ENCODE data around the gene GNB5.
A peak's percentile ranks its signal among the peaks of the same experiment; 100 is the strongest.

The GNB5 gene

DNA sequence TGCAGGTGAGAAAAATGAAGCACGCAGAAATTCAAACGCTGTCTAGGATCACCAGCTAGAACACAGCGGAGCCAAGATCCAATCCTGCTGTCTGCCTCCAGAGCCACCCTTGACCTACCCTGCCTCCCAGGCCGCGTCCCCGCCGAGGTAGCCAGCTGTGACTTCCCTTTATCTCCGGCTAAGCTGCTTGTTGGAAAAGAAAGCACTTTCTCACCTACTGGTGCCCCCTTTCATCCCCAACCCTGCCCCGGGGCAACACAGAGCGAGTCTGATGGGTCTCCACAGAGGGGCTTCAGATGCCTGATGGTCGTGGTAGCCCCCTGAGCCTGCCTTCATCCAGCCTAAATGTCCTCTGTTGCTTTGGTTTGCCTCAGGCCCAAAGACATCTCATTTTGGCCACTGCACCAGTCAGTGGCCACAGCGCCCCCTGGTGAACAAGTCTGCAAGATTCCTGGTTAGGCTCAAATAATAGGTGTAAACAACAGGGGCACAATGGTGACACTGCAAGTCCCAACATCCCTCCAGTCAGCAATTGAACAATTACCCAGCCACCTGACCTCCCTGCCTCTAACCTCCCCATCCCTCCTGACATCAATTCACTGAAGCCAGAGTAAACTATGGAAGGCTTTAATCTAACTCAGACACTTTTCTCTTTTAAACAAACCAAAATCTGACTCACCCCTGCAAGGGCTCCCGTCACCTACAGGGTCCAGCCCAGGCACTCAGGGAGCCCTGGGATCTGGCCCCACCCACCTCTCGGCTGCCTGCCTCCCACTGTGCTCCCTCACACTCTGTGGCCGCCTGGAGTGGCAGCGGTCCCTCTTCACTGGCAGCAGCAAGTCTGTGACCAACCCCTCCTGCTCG lies 51.4 kb downstream of the GNB5 start:
- peak; percentile 88 for DNase-seq

DNA sequence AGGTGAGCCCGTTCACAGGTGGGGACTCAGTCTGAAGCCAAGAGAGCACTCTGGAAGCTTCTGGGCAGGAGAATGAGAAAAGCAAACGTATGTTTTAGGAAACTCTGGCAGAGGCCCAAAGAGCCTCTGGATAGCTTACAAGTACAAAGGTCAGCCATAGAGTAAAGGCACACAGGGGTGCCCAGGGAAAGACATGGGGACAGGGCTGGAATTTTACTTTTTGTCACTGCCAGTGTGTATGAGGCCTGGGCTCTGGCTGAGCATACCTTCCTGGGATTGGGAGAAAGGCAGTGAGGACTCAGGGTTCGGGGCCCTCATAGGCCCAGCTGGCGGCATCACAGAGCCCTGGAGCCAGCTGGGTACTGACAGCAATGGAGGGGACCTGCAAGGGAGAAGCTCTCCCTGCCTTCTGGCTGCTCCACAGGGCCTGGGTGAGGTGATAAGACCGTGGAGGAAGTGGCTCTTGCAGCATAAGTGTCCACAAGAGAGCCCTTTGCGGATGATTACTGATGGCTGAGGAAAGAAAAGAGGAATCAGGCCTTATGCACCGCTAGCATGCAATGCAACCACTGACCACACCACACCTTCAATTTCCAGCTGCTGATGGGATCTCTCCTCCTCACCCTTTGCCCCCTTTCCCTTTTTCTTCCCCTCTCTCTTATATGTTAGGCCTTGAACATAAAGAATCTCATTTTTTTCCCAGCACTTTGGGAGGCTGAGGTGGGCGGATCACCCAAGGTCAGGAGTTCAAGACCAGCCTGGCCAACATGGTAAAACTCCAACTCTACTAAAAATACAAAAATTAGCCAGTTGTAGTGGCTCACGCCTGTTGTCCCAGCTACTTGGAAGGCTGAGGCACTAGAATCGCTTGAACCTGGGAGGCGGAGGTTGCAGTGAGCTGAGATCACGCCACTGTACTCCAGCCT lies 53.5 kb downstream of the GNB5 start:
- peak; percentile 92 for DNase-seq

DNA sequence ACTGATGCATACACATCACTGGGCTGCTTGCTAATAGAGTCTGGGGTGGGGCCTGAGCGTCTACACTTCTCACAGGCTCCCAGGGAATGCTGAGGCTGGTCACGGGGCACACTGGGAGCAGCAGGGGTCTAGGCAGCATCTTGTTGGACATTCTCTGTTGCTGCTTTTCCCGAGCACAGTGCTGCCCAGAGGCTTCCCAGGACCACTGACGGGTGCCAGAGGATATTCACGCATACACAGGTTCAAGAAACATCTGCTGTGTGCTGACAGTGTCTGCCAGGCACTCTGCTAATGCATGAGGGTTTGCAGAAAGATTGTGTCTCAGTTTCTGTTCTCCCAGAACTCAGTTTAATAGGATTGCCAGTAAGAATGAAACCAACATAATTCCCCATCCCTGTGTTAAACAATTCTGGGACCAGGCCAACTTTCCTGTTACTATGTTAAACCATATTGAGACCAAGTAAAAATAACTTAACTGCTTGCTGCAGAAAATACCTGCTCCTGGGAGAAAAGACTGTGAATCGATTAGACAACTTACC lies 54.7 kb downstream of the GNB5 start:
- DNase-seq = no peak

DNA sequence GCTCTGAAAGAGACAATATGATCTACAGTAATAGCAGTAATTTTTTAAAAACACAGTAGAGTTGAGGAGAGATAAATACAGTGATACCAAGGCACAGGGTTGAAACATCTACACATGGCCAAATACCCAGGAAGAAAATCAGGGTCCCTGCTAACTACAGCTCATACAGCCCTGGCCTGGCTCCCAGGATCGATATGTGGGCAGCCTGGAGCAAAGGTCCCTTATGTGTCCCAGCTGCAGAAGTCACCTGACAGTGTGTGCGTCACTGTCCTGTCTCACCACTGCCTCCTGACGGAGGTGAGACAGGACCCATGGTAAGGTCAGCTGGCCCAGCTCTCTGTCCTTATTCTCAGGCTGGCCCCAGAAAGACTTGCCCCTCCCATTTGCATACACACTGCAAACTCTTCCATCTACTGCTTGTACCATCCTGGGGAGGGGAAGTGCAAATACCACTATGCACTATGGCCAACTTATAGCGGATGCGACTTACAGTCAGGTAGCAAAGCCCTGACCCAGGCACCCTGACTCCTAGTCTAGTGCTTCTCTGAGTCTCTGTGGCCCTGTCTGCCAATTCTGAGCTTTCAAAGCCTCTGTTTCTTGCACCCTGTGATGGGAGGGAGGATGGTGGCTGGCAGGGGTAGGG lies 56.6 kb downstream of the GNB5 start:
- DNase-seq = no peak

DNA sequence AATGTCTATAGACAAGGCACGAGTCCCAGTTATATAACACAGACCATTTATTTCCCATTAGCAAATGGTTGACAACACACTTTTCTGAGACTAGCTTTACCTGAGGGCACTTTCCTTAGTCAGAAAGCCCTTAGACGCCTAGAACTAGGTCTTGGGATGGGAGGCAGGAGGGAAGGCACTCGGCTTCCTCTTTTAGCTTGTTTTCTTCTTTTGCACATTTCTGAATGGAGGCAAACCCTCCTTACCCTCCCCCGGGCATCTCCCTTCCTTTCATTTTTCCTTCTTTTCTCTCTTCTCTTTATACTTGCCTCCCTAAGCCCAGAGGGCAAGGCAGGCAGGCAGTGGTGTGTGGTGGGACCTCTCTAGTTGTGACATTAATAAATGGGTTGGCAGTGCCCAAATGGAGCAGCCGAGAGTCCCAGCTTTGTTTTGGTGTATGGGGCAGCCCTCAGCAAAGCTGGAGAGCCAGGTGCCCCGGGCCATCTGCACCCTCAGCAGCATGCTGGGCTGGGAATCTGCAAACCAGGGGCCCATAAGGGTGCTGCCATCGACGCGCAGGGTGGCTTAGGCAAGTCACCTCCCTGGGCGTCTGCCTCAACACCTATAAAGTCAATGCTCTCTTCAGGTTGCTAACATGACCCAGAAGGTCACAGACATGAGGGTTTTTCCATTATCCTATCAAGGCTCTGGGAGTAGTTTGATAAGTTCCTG lies 57.5 kb downstream of the GNB5 start:
- DNase-seq = no peak

DNA sequence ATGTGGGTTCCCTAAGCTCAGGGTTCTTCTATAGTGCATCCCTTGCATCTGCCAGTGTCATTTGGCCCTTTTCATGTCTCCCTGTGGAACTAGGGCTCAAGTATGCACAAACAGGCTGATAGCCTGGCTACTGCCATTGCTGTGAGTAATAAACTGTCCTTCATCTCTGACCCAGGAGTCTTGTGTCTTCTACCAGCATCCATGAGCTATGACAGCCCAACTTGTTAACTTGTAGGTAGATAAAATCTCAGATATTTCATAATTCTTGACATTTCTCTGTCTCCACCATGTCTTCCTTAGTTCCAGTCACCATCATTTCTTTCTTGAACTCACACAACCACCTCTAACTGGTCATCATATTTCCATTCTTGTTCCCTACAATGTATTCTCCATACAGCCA lies 59.1 kb downstream of the GNB5 start:
- DNase-seq = no peak

DNA sequence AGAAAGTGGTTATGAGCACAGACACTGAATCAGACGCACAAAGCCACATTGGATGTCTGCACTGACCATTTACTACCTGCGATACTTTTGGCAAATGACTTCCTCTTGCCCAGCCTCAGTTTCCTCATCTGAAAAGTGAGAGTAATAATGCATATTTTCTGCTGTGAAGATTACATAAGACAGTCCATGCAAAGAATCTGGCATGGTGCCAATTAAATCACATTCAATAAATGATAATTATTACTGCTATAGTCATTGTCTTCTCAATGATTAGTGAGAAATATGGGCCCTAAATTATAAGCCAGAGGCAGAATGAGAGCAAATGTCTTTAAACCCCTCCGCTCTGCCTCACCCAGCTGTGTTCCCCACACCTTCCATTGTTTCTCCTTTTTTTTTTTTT lies 62.6 kb downstream of the GNB5 start:
- no peak for DNase-seq

DNA sequence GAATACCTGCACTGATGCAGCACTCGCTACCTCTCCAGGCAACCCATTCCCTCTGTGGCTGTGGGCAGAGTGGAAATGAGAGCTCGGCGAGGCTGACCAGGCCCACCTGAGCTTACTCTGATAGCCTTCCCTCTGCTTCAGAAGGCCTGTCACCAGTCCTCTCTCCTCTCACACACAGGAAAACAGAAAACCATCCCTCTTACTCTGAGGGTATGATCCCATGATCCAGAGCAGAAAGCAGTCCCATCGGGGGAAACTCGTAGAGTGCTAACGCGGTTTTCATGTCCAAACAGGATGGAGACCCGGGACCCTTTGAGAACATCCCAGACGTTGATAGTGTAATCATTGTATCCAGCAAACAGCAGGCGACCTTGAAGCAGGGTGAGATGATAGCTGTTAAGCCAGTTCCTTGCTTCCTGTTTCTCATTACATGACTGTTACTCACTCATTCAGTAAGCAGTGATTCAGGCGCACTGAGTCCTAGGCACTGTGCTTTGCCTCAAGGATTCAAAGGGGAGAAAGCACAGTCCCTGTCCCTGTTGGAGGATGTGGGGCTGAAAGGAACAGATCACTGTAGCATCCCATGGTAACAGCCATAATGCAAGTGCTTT lies 66.8 kb downstream of the GNB5 start:
- DNase-seq = no peak

DNA sequence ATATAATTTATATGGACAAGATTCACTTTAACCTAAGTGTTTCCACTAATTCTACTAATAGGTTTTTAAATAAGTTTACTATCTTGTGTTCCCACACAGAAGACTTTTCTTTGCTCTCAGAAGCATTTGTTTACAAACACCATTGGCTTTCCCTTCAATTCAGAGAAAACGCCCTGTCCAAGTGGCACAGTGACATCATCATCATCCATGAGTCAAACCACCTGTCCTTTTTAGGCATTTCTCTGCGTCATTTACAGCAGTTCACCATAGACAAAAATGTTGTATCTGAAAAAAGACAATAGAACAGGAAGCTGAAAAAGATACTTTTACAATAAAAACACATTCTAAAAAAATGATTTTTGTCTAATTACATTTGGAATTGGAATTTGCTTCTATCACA lies 69.3 kb downstream of the GNB5 start:
- DNase-seq = no peak

DNA sequence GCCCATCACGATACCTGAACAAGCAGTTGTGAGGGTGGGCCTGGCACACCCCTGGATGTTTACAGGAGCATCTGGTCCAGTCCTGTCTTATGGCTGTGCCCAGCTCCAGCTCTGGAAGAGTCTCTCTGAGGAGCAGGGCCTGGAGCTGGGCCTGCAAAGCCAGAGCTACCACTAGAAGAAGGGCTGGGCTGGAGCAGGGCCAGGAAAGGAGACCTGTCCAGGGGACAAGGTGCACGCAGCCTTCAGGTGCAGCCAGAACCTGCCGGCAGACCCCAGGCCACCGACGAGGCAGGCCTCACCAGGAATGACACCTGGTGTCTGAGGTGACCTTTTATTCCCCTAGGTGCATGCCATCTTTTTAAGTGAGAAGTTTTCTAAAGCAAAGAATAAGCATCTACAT lies 70.2 kb downstream of the GNB5 start:
- DNase-seq = no peak

DNA sequence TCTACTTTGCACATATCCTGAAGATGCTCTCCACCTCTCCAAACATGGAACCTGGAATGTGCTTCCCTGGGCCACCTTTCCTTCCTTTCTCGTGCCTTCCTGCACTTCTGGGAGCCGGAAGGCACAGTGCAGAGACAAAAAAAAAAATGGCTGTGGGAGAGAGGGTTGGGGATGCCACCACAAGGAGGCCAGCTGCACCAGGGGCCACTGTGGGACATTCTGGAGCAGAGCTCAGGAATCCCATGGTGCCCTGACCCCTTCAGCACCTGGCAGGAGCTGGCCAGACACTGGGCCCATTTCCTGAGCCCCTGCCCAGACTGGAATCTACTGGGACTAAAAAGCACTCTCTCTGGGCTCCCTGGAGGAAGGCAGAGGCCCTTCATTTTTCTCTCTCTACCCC lies 70.7 kb downstream of the GNB5 start:
- DNase-seq = no peak

DNA sequence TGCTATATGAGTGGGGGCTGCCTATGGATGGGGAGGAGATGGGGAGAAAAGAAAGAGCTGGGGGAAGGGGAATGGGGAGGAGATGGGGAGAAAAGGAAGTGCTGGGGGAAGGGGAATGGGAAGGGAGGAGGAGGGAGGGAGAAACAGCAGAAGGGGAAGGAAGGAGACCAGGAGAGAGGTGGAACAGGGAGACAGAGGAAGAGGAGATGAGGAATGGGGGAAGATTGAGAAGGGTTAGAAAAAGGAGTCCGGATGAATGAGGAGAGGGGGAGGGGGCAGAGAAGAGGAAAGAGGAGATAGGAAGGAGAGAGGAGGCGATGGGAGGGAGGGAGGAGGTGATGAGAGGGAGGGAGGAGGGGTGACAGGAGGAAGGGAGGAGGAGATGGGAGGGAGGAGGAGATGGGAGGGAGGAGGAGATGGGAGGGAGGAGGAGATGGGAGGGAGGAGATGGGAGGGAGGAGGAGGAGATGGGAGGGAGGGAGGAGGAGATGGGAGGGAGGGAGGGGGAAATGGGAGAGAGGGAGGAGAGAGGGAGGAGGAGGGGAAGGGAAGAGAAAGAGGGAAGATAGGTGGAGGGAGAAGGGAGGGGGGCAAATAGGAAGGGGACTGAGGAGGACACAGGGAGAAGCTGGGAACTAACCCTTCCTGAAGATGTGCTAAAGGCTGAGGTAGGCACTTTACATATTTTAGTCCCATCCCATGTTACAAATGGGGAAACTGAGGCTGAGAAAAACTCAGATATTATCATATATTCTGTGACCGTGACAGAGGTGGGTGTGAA lies 72.0 kb downstream of the GNB5 start:
- DNase-seq = no peak

DNA sequence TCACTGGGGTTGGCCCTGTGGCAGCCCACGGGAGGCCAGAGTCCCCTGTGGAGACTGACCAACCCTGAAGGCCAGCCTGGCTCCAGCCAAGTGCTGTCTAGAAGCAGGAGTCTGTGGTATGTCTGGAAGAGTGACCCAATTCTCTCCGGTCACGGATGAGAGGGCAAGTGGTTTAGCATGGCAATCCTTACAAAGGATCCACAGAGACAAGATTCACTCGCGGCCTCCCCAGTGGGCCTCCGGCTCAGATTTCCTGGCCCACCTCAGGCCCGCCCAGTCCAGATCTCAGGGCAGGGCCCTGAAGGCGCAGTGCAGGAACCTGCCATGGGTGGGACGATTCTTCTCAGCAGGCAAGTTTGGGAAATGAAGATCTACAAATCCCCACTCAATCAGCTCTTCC lies 73.6 kb downstream of the GNB5 start:
- DNase-seq = no peak

DNA sequence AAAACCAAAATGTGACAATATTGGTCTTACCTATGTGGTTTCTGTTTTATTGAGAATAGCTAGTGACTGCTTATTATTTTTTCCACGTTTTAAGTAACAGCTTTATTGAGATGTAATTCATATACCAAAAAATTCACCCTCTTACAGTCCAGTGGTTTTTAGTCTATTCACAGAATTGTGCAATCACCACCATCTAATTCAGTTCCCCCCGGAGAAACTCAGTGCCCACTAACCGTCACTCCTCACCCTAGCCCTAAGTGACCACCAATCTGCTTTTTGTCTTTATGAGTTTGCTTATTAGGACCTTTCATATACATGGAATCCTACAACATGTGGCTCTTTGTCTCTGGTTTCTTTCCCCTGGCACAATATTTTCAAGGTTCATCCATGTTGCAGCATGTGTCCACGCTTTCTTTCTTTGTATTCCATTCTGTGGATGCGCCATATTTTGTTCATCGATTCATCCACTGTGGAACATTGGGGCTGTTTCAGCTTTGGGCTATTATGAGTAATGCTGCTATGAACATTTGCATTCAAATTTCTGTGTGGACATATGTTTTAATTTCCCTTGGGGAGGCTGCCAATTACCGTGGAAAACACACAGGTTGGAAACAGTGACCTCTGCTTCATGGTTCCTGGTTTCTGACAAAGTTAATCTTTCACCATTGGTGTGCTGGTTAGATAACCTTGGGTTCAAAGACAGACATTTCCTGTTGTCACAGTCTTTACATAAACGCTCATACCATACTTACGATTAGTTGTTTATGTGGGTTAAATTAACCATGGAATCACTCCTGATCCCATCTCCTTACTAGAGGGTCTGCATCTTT lies 75.4 kb downstream of the GNB5 start:
- DNase-seq = peak; percentile 25

DNA sequence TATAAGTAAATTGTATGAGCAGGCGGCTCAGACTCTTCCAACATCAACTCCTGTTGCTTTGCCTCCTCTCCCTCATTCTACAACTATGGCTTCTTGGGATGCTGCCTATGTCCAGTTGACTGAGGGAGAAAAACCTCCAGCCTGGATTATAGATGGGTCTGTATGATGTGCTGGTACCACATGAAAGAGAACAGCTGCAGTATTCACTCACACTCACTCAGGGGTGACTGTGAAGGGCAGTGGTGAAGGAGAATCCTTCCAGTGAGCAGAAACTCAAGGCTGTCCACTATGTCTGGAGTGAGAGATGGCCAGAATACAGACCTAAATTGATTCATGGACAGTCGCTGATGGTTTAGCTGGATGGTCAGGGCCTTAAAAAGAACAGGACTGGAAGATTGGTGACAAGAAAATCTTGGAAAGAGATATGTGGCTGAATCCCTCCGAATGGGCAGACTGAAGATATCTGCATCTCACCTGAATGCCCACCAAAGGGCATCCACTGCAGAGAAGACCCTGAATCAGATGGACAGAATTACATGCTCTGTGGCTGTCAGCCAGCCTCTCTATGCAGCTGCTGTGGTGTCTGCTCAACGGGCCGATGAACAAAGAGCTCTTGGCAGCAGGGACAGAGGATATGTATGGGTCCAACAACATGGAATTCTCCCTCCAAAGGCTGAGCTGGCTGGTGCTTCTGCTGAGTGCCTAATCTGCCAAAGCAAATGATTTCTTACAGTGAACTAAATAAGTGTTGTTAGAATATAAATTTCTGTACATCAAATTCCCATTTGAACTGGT lies 76.7 kb downstream of the GNB5 start:
- DNase-seq = no peak

DNA sequence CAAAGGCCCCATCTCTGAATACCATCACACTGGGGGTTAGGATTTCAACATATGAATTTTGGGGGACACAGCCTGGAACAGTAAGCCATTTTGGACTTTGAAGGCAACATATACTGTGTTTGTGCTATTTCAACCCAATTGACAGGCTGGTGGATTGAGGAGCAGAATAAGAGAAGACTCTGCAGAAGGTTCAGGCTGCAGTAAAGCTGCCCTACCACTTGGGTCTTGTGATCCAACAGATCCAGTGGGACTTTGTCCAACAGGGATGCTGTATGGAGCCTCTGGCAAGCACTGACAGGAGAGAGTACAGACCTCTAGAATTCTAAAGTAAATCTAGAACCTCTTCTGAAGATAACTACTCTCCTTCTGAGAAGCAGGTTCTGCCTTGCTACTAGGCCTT lies 77.5 kb downstream of the GNB5 start:
- DNase-seq = no peak

DNA sequence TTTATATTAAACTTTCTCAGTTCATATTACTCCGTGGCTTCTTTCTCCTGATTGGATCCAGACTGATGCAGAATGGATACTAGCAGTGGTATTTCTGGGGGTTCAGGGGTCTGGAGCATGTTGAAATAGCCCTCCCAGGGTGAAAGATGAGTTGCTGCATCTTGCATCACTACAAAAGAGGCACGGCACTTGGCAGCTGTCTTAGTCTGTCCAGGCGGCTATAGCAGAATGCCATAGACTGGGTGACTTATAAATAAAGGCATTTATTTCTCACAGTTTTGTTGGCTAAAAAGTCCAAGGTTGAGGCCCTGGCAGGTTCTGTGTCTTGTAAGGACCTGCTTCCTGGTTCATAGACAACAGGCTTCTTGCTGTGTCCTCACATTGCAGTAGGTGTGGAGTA lies 78.0 kb downstream of the GNB5 start:
- DNase-seq = no peak

DNA sequence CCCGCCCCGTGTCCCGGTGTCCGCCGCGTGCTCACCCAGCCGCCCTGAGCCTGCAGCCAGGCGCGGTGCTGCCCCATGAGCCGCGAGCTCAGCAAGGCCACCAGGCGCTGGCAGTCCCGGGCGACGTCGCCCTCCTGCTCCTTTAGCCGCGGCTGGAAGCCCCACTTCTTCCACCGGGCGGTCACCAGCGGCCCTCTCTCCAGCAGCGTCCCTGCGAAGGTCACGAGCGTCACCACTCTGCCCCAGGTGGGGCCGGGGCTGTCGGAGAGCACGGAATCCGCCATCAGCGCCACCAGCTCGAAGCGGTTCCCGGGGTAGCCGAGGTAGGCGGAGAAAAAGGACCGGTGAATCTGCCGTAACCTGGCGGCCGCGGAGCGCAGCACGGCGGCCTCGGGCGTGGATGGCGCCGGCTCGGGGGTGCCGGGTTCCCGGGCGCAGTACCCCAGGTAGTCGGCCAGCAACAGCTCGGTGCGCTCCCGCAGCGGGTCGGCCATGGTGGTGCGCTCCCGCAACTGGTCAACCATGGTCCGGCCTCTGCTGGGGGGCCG lies 78.9 kb downstream of the GNB5 start:
- peak; percentile 40 for DNase-seq

DNA sequence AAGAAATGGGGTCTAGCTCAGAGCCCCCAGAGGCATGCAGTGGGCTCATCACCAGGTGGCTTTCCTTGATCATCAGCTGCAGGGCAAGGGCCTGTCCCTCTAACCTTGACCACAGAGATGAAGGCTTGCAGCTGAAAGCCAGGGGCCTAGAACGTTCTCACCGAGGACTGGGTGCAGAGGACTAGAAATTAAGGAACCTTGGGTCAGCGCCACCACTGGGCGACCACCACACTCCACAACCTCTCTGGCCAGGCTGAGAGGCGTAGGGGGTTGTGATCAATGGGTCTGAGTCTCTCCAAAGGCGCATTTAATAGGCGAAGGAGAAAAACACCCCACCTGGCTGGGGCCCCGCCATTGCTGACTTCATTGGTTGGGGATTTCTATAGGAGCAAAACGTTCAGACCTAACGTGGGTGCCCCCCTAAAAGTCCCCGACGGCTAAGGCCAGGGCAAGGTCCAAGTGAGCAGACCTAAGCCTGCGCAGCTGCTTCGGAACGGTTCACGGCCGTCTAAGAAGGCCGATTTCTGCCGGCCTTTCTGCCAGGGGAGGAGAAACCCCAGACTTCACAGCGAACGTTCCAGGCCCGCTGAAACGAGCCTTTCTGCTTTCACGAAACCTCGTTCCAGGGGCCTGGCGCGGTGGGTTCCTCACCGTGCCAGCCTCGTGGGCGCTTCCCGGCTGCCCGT lies 79.5 kb downstream of the GNB5 start:
- DNase-seq = no peak
